ENCODE results near the gene RNF13. TPM values are rescaled to one million over a fixed set of nuclear protein-coding genes. Genes with fewer than 3 reads are reported as not detected.

The RNF13 gene, protein sequence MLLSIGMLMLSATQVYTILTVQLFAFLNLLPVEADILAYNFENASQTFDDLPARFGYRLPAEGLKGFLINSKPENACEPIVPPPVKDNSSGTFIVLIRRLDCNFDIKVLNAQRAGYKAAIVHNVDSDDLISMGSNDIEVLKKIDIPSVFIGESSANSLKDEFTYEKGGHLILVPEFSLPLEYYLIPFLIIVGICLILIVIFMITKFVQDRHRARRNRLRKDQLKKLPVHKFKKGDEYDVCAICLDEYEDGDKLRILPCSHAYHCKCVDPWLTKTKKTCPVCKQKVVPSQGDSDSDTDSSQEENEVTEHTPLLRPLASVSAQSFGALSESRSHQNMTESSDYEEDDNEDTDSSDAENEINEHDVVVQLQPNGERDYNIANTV
- total RNA-seq, result 10 to 100 TPM; 66.3 to 85.8 TPM
- 10 to 100 TPM; 56.1 to 75.3 TPM for polyA plus RNA-seq
- long read RNA-seq, donor 1, transcript RNF13-203 (10 exons, 2,843 nt), result major isoform, 209 of 281 reads
- long read RNA-seq, donor 1, transcript RNF13-212 (10 exons, 1,027 nt), result minor isoform, 20 of 281 reads
- long read RNA-seq, donor 1, partial matches to known transcripts, result 9 of 281 reads
- long read RNA-seq, donor 1, other reads (novel, unspliced or antisense), result 35 of 281 reads
- long read RNA-seq, donor 2, transcript RNF13-203 (10 exons, 2,843 nt), result major isoform, 40 of 61 reads
- long read RNA-seq, donor 2, partial matches to known transcripts, result 2 of 61 reads
- long read RNA-seq, donor 2, other reads (novel, unspliced or antisense), result 13 of 61 reads

DNA sequence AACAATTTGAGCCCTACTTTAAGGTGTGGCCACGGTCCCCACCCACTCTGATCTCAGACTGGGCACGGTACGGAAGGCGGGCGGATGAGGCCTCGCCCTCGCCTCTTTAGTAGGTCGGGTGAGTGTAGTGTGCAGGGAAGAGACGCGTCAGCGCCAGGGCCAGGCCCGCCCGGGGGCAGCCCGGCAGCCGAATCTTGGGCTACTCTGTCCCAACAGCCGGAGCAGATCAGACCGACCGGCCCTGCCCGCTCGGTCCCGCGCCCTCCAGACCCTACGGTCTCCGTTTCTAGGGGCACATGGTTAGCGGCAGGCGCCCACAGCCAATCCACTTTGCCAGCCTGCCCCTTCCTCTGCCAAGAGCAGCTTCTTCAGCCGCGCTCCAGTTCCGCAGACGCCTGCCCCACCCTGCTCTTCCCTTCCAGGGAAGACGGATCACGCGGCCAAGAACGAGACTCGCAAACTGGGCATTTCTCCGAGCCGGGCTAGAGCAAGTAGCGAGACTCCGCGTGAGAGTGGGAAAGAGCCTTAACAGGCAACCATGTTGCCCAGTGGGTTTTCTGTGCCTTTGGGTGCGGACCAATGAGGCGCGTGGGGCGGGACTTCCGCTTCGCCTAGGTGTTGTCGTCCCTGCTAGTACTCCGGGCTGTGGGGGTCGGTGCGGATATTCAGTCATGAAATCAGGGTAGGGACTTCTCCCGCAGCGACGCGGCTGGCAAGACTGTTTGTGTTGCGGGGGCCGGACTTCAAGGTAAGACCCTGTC is at the start of gene RNF13:
Gene RNF13 (plus strand): TSS at position 610 of the 761 bp plus-strand sequence. CDS start 32,812 bp downstream, outside the sequence.
- 0% methylated on average over 52 to 56 of the region's 56 CpGs for WGBS, 2 donors
- peak within 1 kb of the TSS; percentile 83 to 89 for H3K27ac ChIP-seq (ENCODE audit: low read depth in 1 of 2, low read length in 2 of 2)
- no peaks in the 10 kb centered on the region for H3K36me3 ChIP-seq (ENCODE audit: control insufficient read depth in 1 of 2, insufficient read depth in 2 of 2, low read length in 1 of 2)
- intact Hi-C loops (cut with DNase I), result no loop called here
- no peaks in the 10 kb centered on the region for H3K9me3 ChIP-seq (ENCODE audit: control insufficient read depth, low read length)
- H3K4me1 ChIP-seq (ENCODE audit: control insufficient read depth in 1 of 2, insufficient read depth in 2 of 2, low read length in 2 of 2), result peaks cover 0 to 3% of the 10 kb centered on the region in 2 donors
- DNase-seq, result peak; percentile 99
- no peaks in the 10 kb centered on the region for H3K27me3 ChIP-seq (ENCODE audit: control insufficient read depth in 1 of 2, insufficient read depth in 2 of 2, low read length in 1 of 2)
- H3K4me3 ChIP-seq (ENCODE audit: low read length in 2 of 2), result peak within 1 kb of the TSS; percentile 46 to 90
- peak; percentile 97 for ATAC-seq (ENCODE audit: low FRiP score)

DNA sequence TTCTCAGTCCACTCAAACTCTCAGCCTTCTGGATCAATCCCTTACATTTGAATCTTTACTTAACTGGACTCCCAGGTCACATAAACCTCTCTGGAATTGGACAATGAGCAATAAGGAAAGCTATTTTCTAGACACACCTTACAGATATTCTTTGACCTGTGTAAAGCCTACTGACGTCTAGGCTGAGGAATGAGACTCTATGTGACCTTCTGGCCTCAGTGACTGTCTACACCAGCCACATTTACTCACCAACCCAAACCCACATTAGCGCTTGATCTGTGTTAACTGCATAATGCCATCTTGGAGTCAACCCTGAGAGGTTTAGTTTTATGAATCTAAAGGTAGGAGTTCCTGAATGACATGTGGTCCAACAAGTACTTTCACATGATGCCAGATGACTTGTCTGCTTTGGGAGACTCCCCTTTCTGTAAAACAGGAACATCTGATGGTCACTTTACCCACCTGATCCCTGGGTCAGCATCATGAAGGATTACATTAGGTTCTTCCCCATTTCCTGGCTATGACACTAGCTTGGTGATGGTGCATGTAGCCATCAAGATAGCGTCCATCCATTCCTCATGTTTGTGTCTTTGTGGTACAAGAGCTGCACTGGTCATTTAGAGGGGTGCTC is 49.3 kb upstream of the RNF13 start:
- Histone ChIP-seq H3K4me1 (ENCODE audit: control insufficient read depth in 1 of 2, insufficient read depth in 2 of 2, low read length in 2 of 2) (no peaks in the 10 kb centered on the region), H3K27me3 (ENCODE audit: control insufficient read depth in 1 of 2, insufficient read depth in 2 of 2, low read length in 1 of 2) (no peaks in the 10 kb centered on the region), H3K36me3 (ENCODE audit: control insufficient read depth in 1 of 2, insufficient read depth in 2 of 2, low read length in 1 of 2) (no peaks in the 10 kb centered on the region), H3K9me3 (ENCODE audit: control insufficient read depth, low read length) (no peaks in the 10 kb centered on the region), H3K4me3 (ENCODE audit: low read length in 2 of 2) (no peak overlapping the region), H3K27ac (ENCODE audit: low read depth in 1 of 2, low read length in 2 of 2) (no peak overlapping the region)
- 73 to 76% methylated on average over 3 of the region's 3 CpGs for WGBS, 2 donors
- ATAC-seq (ENCODE audit: low FRiP score) (no peak), DNase-seq (no peak)
- intact Hi-C loops (cut with DNase I), result no loop called here

DNA sequence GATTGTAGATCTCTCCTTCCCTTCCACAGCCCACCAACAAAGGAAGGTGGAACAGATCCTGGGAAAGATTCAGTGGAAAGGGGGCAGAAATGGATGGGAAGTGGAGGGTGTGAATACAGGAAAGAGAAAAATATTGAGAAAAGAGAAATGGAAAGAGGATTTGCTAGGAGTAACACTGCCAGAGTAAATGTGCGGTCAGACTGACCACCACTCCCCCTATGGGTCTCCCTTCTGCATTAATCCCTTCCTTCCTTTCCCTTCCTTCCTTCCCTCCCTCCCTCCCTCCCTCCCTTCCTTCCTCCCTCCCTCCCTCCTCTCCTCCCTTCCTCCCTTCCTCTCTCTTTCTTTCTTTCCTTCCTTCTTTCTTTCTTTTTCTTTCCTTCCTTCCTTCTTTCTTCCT is 48.7 kb upstream of the RNF13 start:
- WGBS, 2 donors, result 59 to 67% methylated on average over 1 of the region's 1 CpG
- no peaks in the 10 kb centered on the region for H3K27me3 ChIP-seq (ENCODE audit: control insufficient read depth in 1 of 2, insufficient read depth in 2 of 2, low read length in 1 of 2)
- intact Hi-C loops (cut with DNase I), result no loop called here
- no peak overlapping the region for H3K4me3 ChIP-seq (ENCODE audit: low read length in 2 of 2)
- H3K36me3 ChIP-seq (ENCODE audit: control insufficient read depth in 1 of 2, insufficient read depth in 2 of 2, low read length in 1 of 2), result no peaks in the 10 kb centered on the region
- no peaks in the 10 kb centered on the region for H3K9me3 ChIP-seq (ENCODE audit: control insufficient read depth, low read length)
- H3K27ac ChIP-seq (ENCODE audit: low read depth in 1 of 2, low read length in 2 of 2), result no peak overlapping the region
- DNase-seq (no peak), ATAC-seq (ENCODE audit: low FRiP score) (no peak)
- H3K4me1 ChIP-seq (ENCODE audit: control insufficient read depth in 1 of 2, insufficient read depth in 2 of 2, low read length in 2 of 2), result no peaks in the 10 kb centered on the region

DNA sequence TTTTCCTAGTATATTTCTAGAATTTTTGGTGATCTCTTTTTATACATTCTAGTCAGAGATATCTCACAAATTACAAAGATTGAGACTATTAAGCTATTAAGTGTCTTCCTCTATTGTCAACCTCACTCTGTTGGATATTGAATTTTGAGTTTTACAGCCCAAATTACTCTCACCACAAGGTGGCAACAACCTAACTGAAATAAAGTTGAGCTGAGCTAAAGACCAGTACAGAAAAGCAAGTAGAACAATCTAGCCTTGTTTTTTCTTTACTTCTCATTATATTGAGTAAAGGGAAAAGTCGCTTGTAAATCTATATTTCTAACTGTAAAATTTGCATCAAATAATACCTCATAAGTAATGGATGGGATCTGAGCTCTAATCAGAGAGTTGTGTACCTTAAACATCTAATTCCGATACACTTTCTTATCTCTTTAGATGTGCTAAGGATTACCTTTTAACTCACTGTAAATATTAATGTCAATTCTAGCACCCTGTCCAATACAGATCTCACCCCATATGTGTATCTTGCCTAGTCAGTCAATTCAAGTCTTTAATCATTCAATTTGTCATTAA is 47.2 kb upstream of the RNF13 start:
- no peaks in the 10 kb centered on the region for H3K27me3 ChIP-seq (ENCODE audit: control insufficient read depth in 1 of 2, insufficient read depth in 2 of 2, low read length in 1 of 2)

DNA sequence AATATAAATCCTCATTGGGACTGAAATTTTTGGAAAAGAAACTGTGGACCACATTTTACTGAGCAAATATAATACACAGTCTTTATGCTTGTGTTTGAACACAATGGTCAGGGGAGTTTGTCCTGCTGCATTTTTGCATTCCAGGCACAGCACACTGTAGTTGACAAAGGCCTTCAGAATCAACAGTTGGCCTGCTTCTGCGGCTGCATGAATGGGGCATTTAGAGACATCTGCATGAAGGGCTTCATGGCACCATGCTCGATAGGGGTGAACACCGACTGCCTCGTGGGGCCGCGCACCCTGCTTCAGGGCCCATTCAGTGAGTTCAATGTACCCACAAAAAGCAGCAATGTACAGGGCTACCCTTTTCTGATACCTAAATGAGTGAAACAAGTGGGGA is 45.3 kb upstream of the RNF13 start:
- no peaks in the 10 kb centered on the region for H3K9me3 ChIP-seq (ENCODE audit: control insufficient read depth, low read length)
- no peaks in the 10 kb centered on the region for H3K27me3 ChIP-seq (ENCODE audit: control insufficient read depth in 1 of 2, insufficient read depth in 2 of 2, low read length in 1 of 2)
- intact Hi-C loops (cut with DNase I), result loop anchor here (5.0 kb wide), 1 partner anchor 40 kb away; no protein-coding TSS in a partner anchor
- no peak overlapping the region for H3K4me3 ChIP-seq (ENCODE audit: low read length in 2 of 2)
- WGBS, 2 donors, result 90 to 92% methylated on average over 6 of the region's 6 CpGs
- no peaks in the 10 kb centered on the region for H3K4me1 ChIP-seq (ENCODE audit: control insufficient read depth in 1 of 2, insufficient read depth in 2 of 2, low read length in 2 of 2)
- DNase-seq (no peak), ATAC-seq (ENCODE audit: low FRiP score) (no peak)
- H3K36me3 ChIP-seq (ENCODE audit: control insufficient read depth in 1 of 2, insufficient read depth in 2 of 2, low read length in 1 of 2), result no peaks in the 10 kb centered on the region
- no peak overlapping the region for H3K27ac ChIP-seq (ENCODE audit: low read depth in 1 of 2, low read length in 2 of 2)

More for the DNA sequence above, 47.2 kb upstream of the RNF13 start:
- intact Hi-C loops (cut with DNase I), result loop anchor here (5.0 kb wide), 1 partner anchor 41 kb away; no protein-coding TSS in a partner anchor
- DNase-seq, result no peak
- WGBS, 2 donors, result 53 to 62% methylated on average over 2 of the region's 2 CpGs
- ATAC-seq (ENCODE audit: low FRiP score), result no peak
- H3K9me3 ChIP-seq (ENCODE audit: control insufficient read depth, low read length), result no peaks in the 10 kb centered on the region
- H3K4me1 ChIP-seq (ENCODE audit: control insufficient read depth in 1 of 2, insufficient read depth in 2 of 2, low read length in 2 of 2), result no peaks in the 10 kb centered on the region
- no peaks in the 10 kb centered on the region for H3K36me3 ChIP-seq (ENCODE audit: control insufficient read depth in 1 of 2, insufficient read depth in 2 of 2, low read length in 1 of 2)
- H3K27ac ChIP-seq (ENCODE audit: low read depth in 1 of 2, low read length in 2 of 2), result no peak overlapping the region
- no peak overlapping the region for H3K4me3 ChIP-seq (ENCODE audit: low read length in 2 of 2)

DNA sequence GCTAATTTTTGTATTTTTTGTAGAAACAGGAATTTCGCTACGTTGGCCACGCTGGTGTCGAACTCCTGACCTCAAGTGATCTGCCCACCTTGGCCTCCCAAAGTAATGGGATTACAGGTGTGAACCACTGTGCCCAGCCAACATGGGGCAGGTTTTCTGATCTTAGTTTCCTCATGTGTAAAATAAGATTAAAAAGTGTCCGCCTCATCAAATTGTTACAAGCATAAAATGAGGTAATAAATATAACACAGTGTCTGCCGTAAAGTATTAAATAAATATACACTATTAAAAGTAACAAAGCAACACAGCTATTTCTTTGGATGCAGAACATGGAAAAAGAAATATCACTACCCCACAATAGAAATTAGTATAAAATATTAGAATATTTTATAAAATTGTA is 44.3 kb upstream of the RNF13 start:
- no peak for ATAC-seq (ENCODE audit: low FRiP score)
- no peak overlapping the region for H3K27ac ChIP-seq (ENCODE audit: low read depth in 1 of 2, low read length in 2 of 2)
- 88 to 91% methylated on average over 6 of the region's 6 CpGs for WGBS, 2 donors
- H3K4me3 ChIP-seq (ENCODE audit: low read length in 2 of 2), result no peak overlapping the region
- intact Hi-C loops (cut with DNase I), result loop anchor here (5.0 kb wide), 1 partner anchor 39 kb away; no protein-coding TSS in a partner anchor
- H3K27me3 ChIP-seq (ENCODE audit: control insufficient read depth in 1 of 2, insufficient read depth in 2 of 2, low read length in 1 of 2), result no peaks in the 10 kb centered on the region
- H3K36me3 ChIP-seq (ENCODE audit: control insufficient read depth in 1 of 2, insufficient read depth in 2 of 2, low read length in 1 of 2), result no peaks in the 10 kb centered on the region
- no peaks in the 10 kb centered on the region for H3K9me3 ChIP-seq (ENCODE audit: control insufficient read depth, low read length)
- DNase-seq, result no peak
- H3K4me1 ChIP-seq (ENCODE audit: control insufficient read depth in 1 of 2, insufficient read depth in 2 of 2, low read length in 2 of 2), result no peaks in the 10 kb centered on the region

DNA sequence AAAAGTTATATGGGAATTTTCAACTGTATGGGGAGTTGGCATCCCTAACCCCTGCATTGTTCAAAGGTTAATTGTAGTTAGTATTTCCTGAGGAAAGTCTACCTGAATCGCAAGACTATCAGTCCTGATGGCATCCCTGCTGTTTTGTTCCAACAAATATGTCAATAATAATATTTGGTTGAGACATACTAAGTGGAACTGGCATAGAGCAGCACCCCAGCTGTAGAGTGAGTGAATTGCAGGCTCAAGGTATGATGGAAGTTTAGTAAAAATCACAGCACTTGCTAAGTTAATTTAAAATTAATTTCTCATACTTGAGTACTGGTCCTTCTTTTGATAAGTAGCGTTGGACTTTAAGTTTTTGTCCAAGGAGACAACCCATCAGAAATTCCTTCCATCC is 42.8 kb upstream of the RNF13 start:
- Histone ChIP-seq H3K9me3 (ENCODE audit: control insufficient read depth, low read length) (no peaks in the 10 kb centered on the region), H3K27ac (ENCODE audit: low read depth in 1 of 2, low read length in 2 of 2) (no peak overlapping the region), H3K27me3 (ENCODE audit: control insufficient read depth in 1 of 2, insufficient read depth in 2 of 2, low read length in 1 of 2) (no peaks in the 10 kb centered on the region), H3K36me3 (ENCODE audit: control insufficient read depth in 1 of 2, insufficient read depth in 2 of 2, low read length in 1 of 2) (no peaks in the 10 kb centered on the region), H3K4me3 (ENCODE audit: low read length in 2 of 2) (no peak overlapping the region), H3K4me1 (ENCODE audit: control insufficient read depth in 1 of 2, insufficient read depth in 2 of 2, low read length in 2 of 2) (no peaks in the 10 kb centered on the region)
- ATAC-seq (ENCODE audit: low FRiP score) (no peak), DNase-seq (no peak)
- intact Hi-C loops (cut with DNase I), result loop anchor here in 1 of 2 donors (5.0 kb wide), 1 partner anchor 278 kb away; no protein-coding TSS in a partner anchor
- WGBS, 2 donors, result 90 to 100% methylated on average over 2 of the region's 2 CpGs
